Small intestine (tissue), 7 donors: Measurements from ENCODE around the gene PNO1. TPM values are rescaled to one million over a fixed set of nuclear protein-coding genes. Genes with fewer than 3 reads are reported as not detected.

Source experiments
- DNase-seq, 2 donors: peaks; one replicate each; pipeline versions ENCODE4 v3.0.0 to v3.0.0-alpha.2; 2013
- FAIRE-seq: peaks from 2 replicates; lab custom pipeline; 2012; peaks lifted over from hg19 to GRCh38; lab: Jason Lieb, UNC
- H3K27ac ChIP-seq, 3 donors: one replicate each; pipeline ENCODE4 v1.5.1; 2013; ENCODE audit warnings: low read length in 2 of 3, mild to moderate bottlenecking in 2 of 3, control low read depth in 1 of 3, inconsistent platforms in 1 of 3, low read depth in 1 of 3, moderate library complexity in 1 of 3
- H3K27me3 ChIP-seq, 3 donors: one replicate each; pipeline ENCODE4 v1.6.1; 2013; ENCODE audit warnings: low read length in 3 of 3, inconsistent platforms in 1 of 3; ENCODE audit not compliant: control insufficient read depth in 3 of 3, insufficient read depth in 3 of 3
- H3K36me3 ChIP-seq, 3 donors: one replicate each; pipeline ENCODE4 v1.6.1; 2013; ENCODE audit warnings: low read length in 3 of 3, inconsistent platforms in 1 of 3, low read depth in 1 of 3, mild to moderate bottlenecking in 1 of 3, moderate library complexity in 1 of 3; ENCODE audit not compliant: control insufficient read depth in 3 of 3, insufficient read depth in 2 of 3
- H3K4me1 ChIP-seq, 3 donors: one replicate each; pipeline ENCODE4 v1.6.1; 2013; ENCODE audit warnings: low read length in 2 of 3, inconsistent platforms in 1 of 3, low read depth in 1 of 3, mild to moderate bottlenecking in 1 of 3, moderate library complexity in 1 of 3; ENCODE audit not compliant: control insufficient read depth in 3 of 3, insufficient read depth in 2 of 3
- H3K4me3 ChIP-seq, 3 donors: one replicate each; pipeline ENCODE4 v1.5.1; 2013; ENCODE audit warnings: low read length in 3 of 3, control low read depth in 1 of 3, inconsistent platforms in 1 of 3, low read depth in 1 of 3, mild to moderate bottlenecking in 1 of 3, moderate library complexity in 1 of 3
- H3K9me3 ChIP-seq, 2 donors: one replicate each; pipeline ENCODE4 v1.6.1; 2013; ENCODE audit warnings: low read depth in 1 of 2, low read length in 1 of 2; ENCODE audit not compliant: control insufficient read depth in 2 of 2, insufficient read depth in 1 of 2
- WGBS, 3 donors: extraction: QIAGEN DNeasy Blood & Tissue Kit; methylation state at CpG; one replicate each; pipeline ENCODE4 v1.1.7; 2013; 5-methylcytosine and 5-hydroxymethylcytosine counted together
- polyA plus RNA-seq, 4 donors: library from polyadenylated mRNA; stranded (reverse) in 3 of 4; unstranded in 1 of 4; fragments of 200-250 nt in 3 of 4; fragments of 120-200 nt in 1 of 4; gene quantifications; one replicate each; pipeline versions ENCODE4 v1.2.1 to v1.2.3, GENCODE V29; 2013
- donor health status: healthy with polysubstance abuse.
- donor health status: control.
- donor health status: control.
- donor health status: Bipolar disorder and iron deficiency.
- donor health status: healthy.

PNO1 gene
- polyA plus RNA-seq, 4 donors, result 4.9 to 13.5 (median 9.2) TPM

DNA sequence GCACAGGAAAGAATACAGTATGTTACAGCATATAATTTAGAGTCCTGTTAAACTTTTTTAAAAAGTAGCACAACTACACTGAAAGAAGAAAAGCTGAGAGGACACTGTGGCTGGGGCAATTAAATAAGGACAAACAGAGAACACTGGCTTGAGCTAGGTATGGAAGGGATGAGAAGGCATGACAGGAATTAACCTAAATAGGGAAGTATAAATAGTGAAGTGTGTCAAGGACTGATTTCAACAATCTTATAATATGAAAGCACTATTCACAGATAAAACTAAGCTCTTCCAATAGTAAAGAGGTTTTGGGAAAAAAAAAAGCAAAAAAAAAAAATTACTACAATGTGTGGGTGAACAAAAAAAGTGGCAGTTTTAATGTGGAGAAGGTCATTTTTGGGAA, 49.1 kb downstream of the PNO1 start:
- Histone ChIP-seq H3K27me3 (no peaks in the 10 kb centered on the region), H3K4me1 (peaks cover 0 to 13% (median 0%) of the 10 kb centered on the region in 3 donors), H3K4me3 (peak overlapping the region in 1 of 3 donors; percentile 23), H3K9me3 (no peaks in the 10 kb centered on the region), H3K27ac (no peak overlapping the region), H3K36me3 (peaks cover 2 to 3% (median 2%) of the 10 kb centered on the region in 3 donors)
- no peak for FAIRE-seq
- DNase-seq, result no peak

DNA sequence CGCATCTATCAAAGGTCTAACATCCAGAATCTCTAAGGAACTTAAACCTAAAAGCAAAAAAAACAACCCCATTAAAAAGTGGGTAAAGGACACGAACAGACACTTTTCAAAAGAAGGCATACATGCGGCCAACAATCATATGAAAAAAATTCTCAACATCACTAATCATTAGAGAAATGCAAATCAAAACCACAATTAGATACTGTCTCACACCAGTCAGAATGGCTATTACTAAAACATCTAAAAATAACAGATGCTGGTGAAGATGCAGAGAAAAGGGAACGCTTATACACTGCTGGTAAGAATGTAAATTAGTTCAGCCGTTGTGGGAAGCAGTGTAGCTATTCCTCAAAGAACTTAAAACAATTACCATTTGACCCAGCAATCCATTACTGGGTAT, 56.7 kb downstream of the PNO1 start:
- Histone ChIP-seq H3K27me3 (no peaks in the 10 kb centered on the region), H3K4me3 (no peak overlapping the region), H3K9me3 (no peaks in the 10 kb centered on the region), H3K4me1 (peaks cover 0 to 6% (median 0%) of the 10 kb centered on the region in 3 donors), H3K27ac (no peak overlapping the region), H3K36me3 (peaks cover 0 to 5% (median 4%) of the 10 kb centered on the region in 3 donors)
- FAIRE-seq, result no peak
- no peak for DNase-seq
- 75 to 84% (median 79%) methylated on average over 5 of the region's 5 CpGs for WGBS, 3 donors

DNA sequence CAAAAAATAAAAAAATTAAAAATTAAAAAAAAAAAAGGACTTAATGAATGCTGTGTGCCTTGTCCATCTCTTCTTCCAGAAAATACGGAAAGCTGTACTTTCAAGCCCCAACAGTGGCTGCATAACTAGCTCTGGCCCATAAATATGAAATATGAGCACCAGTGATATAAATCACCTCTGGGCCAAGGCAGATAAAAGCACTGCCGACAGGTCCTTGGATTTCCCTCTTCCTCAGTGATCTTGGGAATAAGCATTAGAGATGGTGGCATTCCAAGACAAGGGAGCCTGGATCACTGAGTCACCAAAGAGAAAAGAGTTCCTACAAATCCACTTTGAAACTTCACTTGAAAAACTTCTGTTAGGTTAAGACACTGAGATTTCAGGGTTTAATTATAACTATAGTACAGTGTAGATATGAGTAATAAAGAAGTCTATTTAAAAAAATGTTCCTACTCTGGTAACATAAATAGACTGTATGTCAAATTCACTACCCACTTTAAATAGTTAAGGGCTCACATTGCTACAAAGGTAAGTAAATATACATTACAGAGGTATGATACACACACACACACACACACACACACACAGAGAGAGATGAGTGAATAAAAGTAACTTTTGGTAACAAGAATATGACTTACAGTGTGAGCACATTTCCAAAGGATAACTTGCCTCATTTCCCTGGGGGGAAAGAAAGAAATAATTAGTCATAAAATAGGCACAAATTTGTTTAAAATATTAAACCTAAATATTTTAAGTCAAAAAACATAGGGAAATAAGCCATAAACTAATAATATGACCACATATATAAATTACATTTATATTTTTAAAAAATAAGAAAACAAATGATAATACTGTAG, 59.0 kb downstream of the PNO1 start:
- 62 to 69% (median 68%) methylated on average over 2 of the region's 2 CpGs for WGBS, 3 donors
- H3K4me1 ChIP-seq, result peaks cover 0 to 6% (median 0%) of the 10 kb centered on the region in 3 donors
- no peak for FAIRE-seq

DNA sequence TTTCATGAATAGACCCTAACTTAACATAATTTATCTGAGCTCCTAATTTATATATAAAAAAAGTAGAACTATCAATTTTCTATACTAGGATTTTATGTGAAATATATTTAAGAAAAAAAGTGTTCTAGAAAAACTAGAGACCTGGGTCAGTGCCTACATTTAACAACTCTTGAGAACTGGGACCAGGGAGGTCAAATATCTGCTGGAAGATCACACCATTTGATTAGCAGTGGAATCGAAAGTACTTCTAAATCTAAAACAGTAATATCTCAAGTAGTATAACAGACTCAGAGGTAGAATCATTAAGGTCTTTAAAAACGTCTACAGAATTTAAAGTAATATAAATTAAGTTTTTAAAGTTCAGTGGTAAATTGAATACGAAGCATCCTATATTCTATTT, 60.0 kb downstream of the PNO1 start:
- peaks cover 0 to 6% (median 0%) of the 10 kb centered on the region in 3 donors for H3K4me1 ChIP-seq
- DNase-seq, result peak in 1 of 2 donors; percentile 18
- peaks cover 0 to 5% (median 0%) of the 10 kb centered on the region in 3 donors for H3K36me3 ChIP-seq
- H3K27ac ChIP-seq, result no peak overlapping the region
- no peak overlapping the region for H3K4me3 ChIP-seq
- WGBS, 3 donors, result 13 to 38% (median 14%) methylated on average over 3 of the region's 3 CpGs
- H3K27me3 ChIP-seq, result no peaks in the 10 kb centered on the region
- FAIRE-seq, result peak; percentile 55
- peaks cover 0 to 2% of the 10 kb centered on the region in 2 donors for H3K9me3 ChIP-seq

More for the DNA sequence above, 59.0 kb downstream of the PNO1 start:
- Histone ChIP-seq H3K27ac (no peak overlapping the region), H3K4me3 (no peak overlapping the region), H3K9me3 (peaks cover 0 to 2% of the 10 kb centered on the region in 2 donors), H3K27me3 (no peaks in the 10 kb centered on the region), H3K36me3 (peaks cover 0 to 5% (median 4%) of the 10 kb centered on the region in 3 donors)
- no peak for DNase-seq

DNA sequence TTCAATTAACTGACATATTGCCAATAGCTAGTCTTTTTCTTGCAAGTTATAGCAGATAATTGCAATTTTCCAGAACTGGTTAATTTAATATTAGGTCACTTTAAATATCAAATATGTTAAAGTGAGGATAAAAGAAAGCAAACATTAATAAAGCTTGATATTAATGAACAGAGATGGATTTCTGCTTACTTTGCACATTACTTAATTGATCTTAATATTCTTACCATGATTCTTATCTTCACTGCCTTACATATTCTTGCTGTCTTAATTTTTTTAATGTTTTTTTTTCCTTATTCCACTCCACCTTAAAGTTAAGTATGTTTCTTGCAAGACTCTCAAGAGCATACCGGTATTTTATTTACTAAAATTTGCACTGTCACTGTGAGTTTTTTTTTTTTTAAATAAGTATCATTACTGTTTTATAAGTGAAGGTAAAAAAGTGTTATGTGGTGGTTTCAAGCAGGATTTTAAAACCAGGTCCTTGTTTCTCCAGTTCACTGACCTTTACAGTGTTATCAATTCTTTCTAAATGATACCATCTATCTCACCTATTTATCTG, 60.7 kb downstream of the PNO1 start:
- no peak overlapping the region for H3K27ac ChIP-seq
- WGBS, 3 donors, result 33 to 60% (median 57%) methylated on average over 1 of the region's 1 CpG
- H3K4me1 ChIP-seq, result peaks cover 0 to 6% (median 0%) of the 10 kb centered on the region in 3 donors
- H3K9me3 ChIP-seq, result peaks cover 0 to 2% of the 10 kb centered on the region in 2 donors
- H3K36me3 ChIP-seq, result peaks cover 0 to 5% (median 0%) of the 10 kb centered on the region in 3 donors
- H3K4me3 ChIP-seq, result no peak overlapping the region
- FAIRE-seq (no peak), DNase-seq (no peak)
- no peaks in the 10 kb centered on the region for H3K27me3 ChIP-seq

DNA sequence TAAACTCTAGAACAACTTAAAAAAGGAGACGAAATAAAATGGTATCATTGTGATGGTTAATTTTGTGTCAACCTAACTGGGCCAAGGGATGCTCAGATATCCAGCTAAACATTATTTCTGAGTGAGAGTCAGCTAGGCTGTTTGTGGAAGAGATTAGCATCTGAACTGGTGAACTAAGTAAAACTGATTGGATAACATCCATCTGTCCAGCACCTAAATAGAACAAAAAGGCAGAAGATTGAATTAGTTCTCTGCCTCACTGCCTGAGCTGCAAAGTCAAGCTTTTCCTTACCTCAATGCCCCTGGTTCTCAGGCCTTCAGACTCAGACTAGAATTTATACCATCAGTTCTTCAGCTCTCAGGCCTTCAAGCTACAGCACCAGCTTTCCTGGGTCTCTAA, 64.6 kb downstream of the PNO1 start:
- H3K36me3 ChIP-seq, result no peaks in the 10 kb centered on the region
- no peak for FAIRE-seq
- WGBS, 3 donors, result 91 to 100% (median 92%) methylated on average over 1 of the region's 1 CpG

DNA sequence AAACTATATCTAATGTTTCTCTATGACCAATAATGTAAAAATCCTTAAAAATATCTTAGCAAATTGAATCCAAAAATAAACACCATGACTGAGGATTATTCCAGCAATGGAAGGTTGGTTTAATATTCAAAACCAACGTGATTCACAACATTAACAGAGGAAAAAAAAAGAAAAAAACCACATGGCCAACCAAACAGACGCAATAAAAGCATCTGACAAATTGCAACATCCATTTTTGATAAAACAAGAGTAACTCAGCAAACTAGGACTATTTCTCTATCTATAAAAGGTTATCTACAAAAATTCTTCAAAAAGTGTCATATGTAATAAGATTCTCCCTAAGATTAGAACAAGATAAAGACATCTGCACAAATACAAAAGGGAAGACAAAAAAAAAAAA, 65.7 kb downstream of the PNO1 start:
- Histone ChIP-seq H3K27ac (no peak overlapping the region), H3K36me3 (no peaks in the 10 kb centered on the region), H3K4me3 (no peak overlapping the region), H3K4me1 (peaks cover 0 to 4% (median 2%) of the 10 kb centered on the region in 3 donors), H3K9me3 (peaks cover 0 to 2% of the 10 kb centered on the region in 2 donors), H3K27me3 (no peaks in the 10 kb centered on the region)
- 44 to 58% (median 51%) methylated on average over 2 of the region's 2 CpGs for WGBS, 3 donors
- DNase-seq (no peak), FAIRE-seq (no peak)

More for the DNA sequence above, 64.6 kb downstream of the PNO1 start:
- Histone ChIP-seq H3K9me3 (peaks cover 0 to 2% of the 10 kb centered on the region in 2 donors), H3K27ac (peak overlapping the region in 1 of 3 donors; percentile 31), H3K27me3 (no peaks in the 10 kb centered on the region), H3K4me3 (no peak overlapping the region), H3K4me1 (peaks cover 0 to 4% (median 2%) of the 10 kb centered on the region in 3 donors)
- no peak for DNase-seq

DNA sequence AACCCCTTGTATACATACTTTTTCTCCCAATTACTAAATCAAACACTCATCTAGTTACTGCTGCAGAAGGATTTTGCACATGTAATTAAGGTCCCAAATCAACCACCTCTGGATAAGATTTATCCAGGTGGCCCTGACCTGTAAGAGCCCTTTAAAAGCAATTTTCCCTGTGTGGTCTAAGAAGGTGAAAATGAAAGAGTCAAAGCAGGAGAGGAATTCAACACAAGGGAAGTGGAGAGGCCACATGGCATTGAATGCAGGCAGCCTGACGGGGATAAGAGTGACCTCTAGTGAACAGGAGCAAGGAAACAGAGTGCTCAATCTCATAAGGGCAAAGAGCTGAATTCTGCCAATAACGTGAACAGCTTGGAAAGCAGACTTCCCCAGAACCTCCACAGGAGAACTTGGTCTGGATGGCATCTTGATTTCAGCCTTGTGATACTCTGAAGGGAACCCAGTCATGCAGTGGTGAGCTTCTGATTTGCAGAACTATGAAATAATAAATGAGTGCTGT, 67.5 kb downstream of the PNO1 start:
- H3K27ac ChIP-seq, result peak overlapping the region in 1 of 3 donors; percentile 14
- WGBS, 3 donors, result 3 to 9% (median 5%) methylated on average over 2 of the region's 2 CpGs
- no peak overlapping the region for H3K4me3 ChIP-seq
- FAIRE-seq (no peak), DNase-seq (peak; percentile 32 to 67)
- no peaks in the 10 kb centered on the region for H3K36me3 ChIP-seq
- no peaks in the 10 kb centered on the region for H3K27me3 ChIP-seq
- H3K4me1 ChIP-seq, result peaks cover 0 to 2% (median 0%) of the 10 kb centered on the region in 3 donors
- H3K9me3 ChIP-seq, result peaks cover 0 to 2% of the 10 kb centered on the region in 2 donors
